Tibial nerve (tissue), 4 donors: Measurements from ENCODE around the gene SHISAL1.

Experiments
- CTCF ChIP-seq, 5 experiments: fragments of 200-600 bp in 3 of 5; fragments of 450-650 bp in 2 of 5; sonication (generic) in 3 of 5; IDR thresholded peaks; one replicate each; pipeline ENCODE4 v1.5.1; 2016 to 2019; ENCODE audit warnings: antibody characterized with exemption in 5 of 5, mild to moderate bottlenecking in 3 of 5, moderate library complexity in 2 of 5
- EP300 ChIP-seq, 2 donors: sonication (generic); formaldehyde crosslinking; IDR thresholded peaks; one replicate each; pipeline ENCODE4 v1.6.1; 2017; ENCODE audit warnings: antibody characterized with exemption in 2 of 2, mild to moderate bottlenecking in 1 of 2

GRCh38 chr22:44214764-44215163 lies 98.0 kb downstream of the SHISAL1 start:
- TF ChIP-seq CTCF (IDR thresholded peaks at IDR 0.05): no peak
- no peak for TF ChIP-seq EP300 (IDR thresholded peaks at IDR 0.05)
